Measurements from ENCODE around the gene CPED1.

- no peak for TF ChIP-seq EP300 (conservative IDR thresholded peaks at IDR 0.05; ENCODE audit: poor library complexity, severe bottlenecking)
- no peak for TF ChIP-seq POLR2AphosphoS5 (IDR thresholded peaks at IDR 0.05)
- no peak for TF ChIP-seq CTCF (IDR thresholded peaks at IDR 0.05; ENCODE audit: poor library complexity, severe bottlenecking)
- TF ChIP-seq TAF1 (IDR thresholded peaks at IDR 0.05; ENCODE audit: low read depth): no peak
These were observed 40.8 kb downstream of the CPED1 start for GRCh38 chr7:121029302-121029701.
